HCT116 (cell line): ENCODE measurements around the gene COL23A1. TPM values are rescaled to one million over a fixed set of nuclear protein-coding genes. Genes with fewer than 3 reads are reported as not detected.

Experiments
- ATAC-seq: fragments of 200-7000 bp; cut with Tn5 transposase; 2 replicates; pipeline ENCODE4 v1.9.1; 2020; ENCODE audit warnings: mild to moderate bottlenecking, moderate library complexity
- BruUV-seq: library from RNA; stranded (reverse); fragments of 400-500 nt; replicated peaks from 2 replicates; lab custom pipeline; 2021; lab: Mats Ljungman, UMichigan
- CTCF ChIA-PET: fragments of 300-600 bp; sonication (Branson Sonifier 250); formaldehyde crosslinking; loops from one replicate; lab custom pipeline; 2021; ENCODE audit warnings: antibody characterized with exemption; lab: Charles Lee
- POLR2A ChIA-PET: fragments of 300-600, 350-600 bp; sonication (Branson Sonifier 250); formaldehyde crosslinking; loops from one replicate; lab custom pipeline; 2021; ENCODE audit warnings: antibody characterized with exemption; lab: Charles Lee
- RAD21 ChIA-PET, 2 experiments: fragments of 300-600 bp; sonication (Branson Sonifier 250); formaldehyde crosslinking; loops; one replicate each; lab custom pipeline; 2023; ENCODE audit warnings: low total read pairs in 2 of 2; ENCODE audit not compliant: uncharacterized antibody in 2 of 2, unreplicated experiment in 2 of 2, low non-redundant PET in 1 of 2; lab: Charles Lee
- DNase-seq: peaks from one replicate; pipeline ENCODE4 v3.0.0-alpha.2; 2010; ENCODE audit warnings: low read depth, low spot score
- H2AFZ ChIP-seq: fragments of 200-600 bp; shearing (Covaris generic), sonication (generic); 2 replicates; pipeline ENCODE4 v1.6.1; 2017; ENCODE audit warnings: low read depth, mixed run types, mixed read lengths, antibody characterized with exemption, low read length; ENCODE audit not compliant: poor library complexity, severe bottlenecking
- H3K27ac ChIP-seq: 2 replicates; pipeline ENCODE4 v1.5.1; 2012; ENCODE audit warnings: low read depth, low read length
- H3K27me3 ChIP-seq: fragments of 200-600 bp; sonication (generic); 2 replicates; pipeline ENCODE4 v1.6.1; 2016; ENCODE audit warnings: mixed run types, low read length, mixed read lengths; ENCODE audit not compliant: insufficient read depth
- H3K36me3 ChIP-seq, 2 experiments: fragments of 200-500 bp in 1 of 2; fragments of 200-600 bp in 1 of 2; sonication (Bioruptor generic) in 1 of 2; sonication (generic) in 1 of 2; 2 replicates each; pipeline versions ENCODE4 v1.5.1 to v1.6.1; 2014 to 2016; ENCODE audit warnings: low read length in 2 of 2, inconsistent platforms in 1 of 2, mixed read lengths in 1 of 2, mixed run types in 1 of 2; ENCODE audit not compliant: insufficient read depth in 2 of 2, control insufficient read depth in 1 of 2
- H3K4me1 ChIP-seq, 2 experiments: fragments of 200-600 bp in 1 of 2; sonication (generic) in 1 of 2; 2 replicates each; pipeline versions ENCODE4 v1.5.1 to v1.6.1; 2012 to 2017; ENCODE audit warnings: low read length in 2 of 2, inconsistent platforms in 1 of 2, mild to moderate bottlenecking in 1 of 2, mixed read lengths in 1 of 2, mixed run types in 1 of 2, moderate library complexity in 1 of 2; ENCODE audit not compliant: insufficient read depth in 2 of 2, control insufficient read depth in 1 of 2
- H3K4me2 ChIP-seq: fragments of 200-600 bp; sonication (generic); 2 replicates; pipeline ENCODE4 v1.6.1; 2017; ENCODE audit warnings: mixed run types, low read length, mixed read lengths
- H3K4me3 ChIP-seq, 2 experiments: fragments of 200-600 bp in 1 of 2; sonication (generic) in 1 of 2; replicated peaks in 1 of 2; 2 replicates each; pipeline ENCODE4 v1.5.1; 2011 to 2016; ENCODE audit warnings: low read length in 2 of 2, control low read depth in 1 of 2, low read depth in 1 of 2, mild to moderate bottlenecking in 1 of 2, mixed read lengths in 1 of 2, mixed run types in 1 of 2
- H3K79me2 ChIP-seq: fragments of 200-600 bp; sonication (generic); 2 replicates; pipeline ENCODE4 v1.6.1; 2017; ENCODE audit warnings: mild to moderate bottlenecking, mixed run types, low read length, moderate library complexity, mixed read lengths; ENCODE audit not compliant: insufficient read depth
- H3K9ac ChIP-seq: fragments of 200-600 bp; sonication (generic); 2 replicates; pipeline ENCODE4 v1.6.1; 2016; ENCODE audit warnings: low read length, mixed read lengths
- H3K9me2 ChIP-seq: fragments of 200-600 bp; sonication (generic), shearing (Covaris generic); 2 replicates; pipeline ENCODE4 v1.6.1; 2017; ENCODE audit warnings: mixed run types, mild to moderate bottlenecking, moderate library complexity; ENCODE audit not compliant: insufficient read depth
- H3K9me3 ChIP-seq, 2 experiments: fragments of 200-500 bp in 1 of 2; fragments of 200-600 bp in 1 of 2; sonication (Bioruptor generic) in 1 of 2; sonication (generic) in 1 of 2; 2 replicates each; pipeline ENCODE4 v1.6.1; 2014 to 2017; ENCODE audit warnings: low read length in 2 of 2, mixed read lengths in 2 of 2, inconsistent platforms in 1 of 2, low read depth in 1 of 2, mild to moderate bottlenecking in 1 of 2, mixed run types in 1 of 2, moderate library complexity in 1 of 2; ENCODE audit not compliant: control insufficient read depth in 1 of 2, insufficient read depth in 1 of 2
- H4K20me1 ChIP-seq: fragments of 200-600 bp; sonication (generic), shearing (Covaris generic); 2 replicates; pipeline ENCODE4 v1.6.1; 2017; ENCODE audit warnings: mixed run types, mild to moderate bottlenecking, moderate library complexity; ENCODE audit not compliant: insufficient read depth
- CBX3 ChIP-seq: IDR thresholded peaks from 2 replicates; pipeline ENCODE4 v1.6.1; 2012; ENCODE audit warnings: low read depth
- ELF1 ChIP-seq: IDR thresholded peaks from 2 replicates; pipeline ENCODE4 v1.6.1; 2012; ENCODE audit warnings: low read depth, borderline replicate concordance
- EZH2phosphoT487 ChIP-seq: fragments of 200-600 bp; IDR thresholded peaks from 2 replicates; pipeline ENCODE4 v1.6.1; 2018; ENCODE audit warnings: antibody characterized with exemption, borderline replicate concordance
- REST ChIP-seq: IDR thresholded peaks from 2 replicates; pipeline ENCODE4 v1.6.1; 2012; ENCODE audit warnings: low read depth
- SIN3A ChIP-seq: IDR thresholded peaks from 2 replicates; pipeline ENCODE4 v1.6.1; 2012; ENCODE audit warnings: low read depth
- SP1 ChIP-seq: IDR thresholded peaks from 2 replicates; pipeline ENCODE4 v1.6.1; 2012; ENCODE audit warnings: low read depth
- TCF7L2 ChIP-seq: IDR thresholded peaks from 2 replicates; pipeline ENCODE4 v1.7.0; 2011; ENCODE audit warnings: borderline replicate concordance, inconsistent platforms; ENCODE audit not compliant: insufficient read depth, insufficient read length; ENCODE audit errors: extremely low read depth
- ZBTB33 ChIP-seq: IDR thresholded peaks from 2 replicates; pipeline ENCODE4 v1.6.1; 2011; ENCODE audit warnings: mild to moderate bottlenecking, low read length, moderate library complexity; ENCODE audit not compliant: insufficient replicate concordance; ENCODE audit errors: extremely low read depth
- ZFX ChIP-seq: fragments of 450-650 bp; IDR thresholded peaks from 2 replicates; pipeline ENCODE4 v1.6.1; 2017
- intact Hi-C: fragments of 100-400 bp; cut with micrococcal nuclease; formaldehyde crosslinking; loops from 2 replicates; pipeline ENCODE4 v1.10.0; 2022
- total RNA-seq: library from RNA; stranded (reverse); gene quantifications from one replicate; pipeline ENCODE4 v1.2.1, GENCODE V29; 2021; ENCODE audit not compliant: unreplicated experiment

COL23A1 gene
- total RNA-seq, 1 experiment from 2014 or later = not detected

- ATAC-seq = no peak
- Histone ChIP-seq H3K27me3 (no peaks in the 10 kb centered on the region), H3K36me3 (no peaks in the 10 kb centered on the region), H2AFZ (no peak overlapping the region), H3K4me3 (no peak overlapping the region), H3K9me2 (no peaks in the 10 kb centered on the region), H3K4me2 (no peak overlapping the region), H3K4me1 (no peaks in the 10 kb centered on the region)
- BruUV-seq = no TSS peak
- CTCF ChIA-PET = no interaction called here
- RAD21 ChIA-PET = no interaction called here
- TF ChIP-seq ZBTB33 = no peak
- no peak for TF ChIP-seq EZH2phosphoT487
- TF ChIP-seq SP1 = no peak
- TF ChIP-seq TCF7L2 = no peak
- TF ChIP-seq REST = no peak
- no peak for TF ChIP-seq ZFX
- no peak for TF ChIP-seq SIN3A
- TF ChIP-seq ELF1 = no peak
- no peak for TF ChIP-seq CBX3
- TF ChIP-seq, all 23 proteins: peak for 0
- H3K79me2 ChIP-seq = no peaks in the 10 kb centered on the region
- H3K27ac ChIP-seq = no peak overlapping the region
- intact Hi-C loops = no loop called here
- no peaks in the 10 kb centered on the region for H4K20me1 ChIP-seq
- H3K9ac ChIP-seq = no peak overlapping the region
- DNase-seq = no peak
- H3K9me3 ChIP-seq = no peaks in the 10 kb centered on the region
- POLR2A ChIA-PET = no interaction called here
Measured at GRCh38 chr5:178441486-178442270, 148.5 kb downstream of the COL23A1 start.
